Measurements from ENCODE around the gene TBL1X. TPM values are rescaled to one million over a fixed set of nuclear protein-coding genes. Genes with fewer than 3 reads are reported as not detected.

The TBL1X gene
- total RNA-seq, 1 experiment from 2014 or later: 17.6 TPM

GRCh38 chrX:9717376-9717775 is 252.5 kb downstream of the TBL1X start:
- CTCF ChIA-PET: no interaction called here
- no peaks in the 10 kb centered on the region for H3K36me3 ChIP-seq (ENCODE audit: low read depth)
- BruUV-seq (replicated peaks): no TSS peak
- H3K27me3 ChIP-seq (ENCODE audit: insufficient read depth, low read depth): no peaks in the 10 kb centered on the region
- H3K9me3 ChIP-seq (ENCODE audit: insufficient read depth, low read depth): no peaks in the 10 kb centered on the region
- no peak overlapping the region for H3K4me2 ChIP-seq
- no peaks in the 10 kb centered on the region for H3F3A ChIP-seq (ENCODE audit: insufficient read depth, low read depth)
- H3K4me1 ChIP-seq (replicated peaks; ENCODE audit: insufficient read depth): no peaks in the 10 kb centered on the region
- POLR2A ChIA-PET (ENCODE audit: unreplicated experiment): no interaction called here
- no peak overlapping the region for H3K4me3 ChIP-seq
- DNase-seq: no peak
- intact Hi-C loops (cut with micrococcal nuclease; ENCODE audit: unreplicated experiment): no loop called here
- no peak overlapping the region for H2AFZ ChIP-seq
- TF ChIP-seq EZH2 (IDR thresholded peaks at IDR 0.05; ENCODE audit: low read depth): no peak
- H3K9me2 ChIP-seq (ENCODE audit: insufficient read depth): no peaks in the 10 kb centered on the region
- no peaks in the 10 kb centered on the region for H4K20me1 ChIP-seq (ENCODE audit: insufficient read depth)
- H3K79me2 ChIP-seq (ENCODE audit: low read depth): no peaks in the 10 kb centered on the region
- no peak overlapping the region for H3K27ac ChIP-seq

- no peak for DNase-seq
These were observed 259.9 kb downstream of the TBL1X start for GRCh38 chrX:9724711-9725110.

GRCh38 chrX:9728261-9728660 is 263.4 kb downstream of the TBL1X start:
- H2AFZ ChIP-seq: no peak overlapping the region
- H3K4me2 ChIP-seq: no peak overlapping the region
- no peaks in the 10 kb centered on the region; the same call in 1 of the 2 replicates for H3K9me3 ChIP-seq (ENCODE audit: insufficient read depth, low read depth)
- H3K4me1 ChIP-seq (replicated peaks; ENCODE audit: insufficient read depth): no peaks in the 10 kb centered on the region
- BruUV-seq (replicated peaks): no TSS peak
- H3K4me3 ChIP-seq: no peak overlapping the region
- POLR2A ChIA-PET (ENCODE audit: unreplicated experiment): no interaction called here
- no peak for DNase-seq
- intact Hi-C loops (cut with micrococcal nuclease; ENCODE audit: unreplicated experiment): no loop called here
- no peaks in the 10 kb centered on the region for H4K20me1 ChIP-seq (ENCODE audit: insufficient read depth)
- TF ChIP-seq EZH2 (IDR thresholded peaks at IDR 0.05; ENCODE audit: low read depth): no peak
- no peak for TF ChIP-seq CTCF (conservative IDR thresholded peaks at IDR 0.05)
- H3K79me2 ChIP-seq (ENCODE audit: low read depth): no peaks in the 10 kb centered on the region
- no peaks in the 10 kb centered on the region for H3F3A ChIP-seq (ENCODE audit: insufficient read depth, low read depth)
- CTCF ChIA-PET: no interaction called here
- H3K9me2 ChIP-seq (ENCODE audit: insufficient read depth): no peaks in the 10 kb centered on the region
- no peak overlapping the region for H3K27ac ChIP-seq
- H3K27me3 ChIP-seq (ENCODE audit: insufficient read depth, low read depth): peaks cover 3% of the 10 kb centered on the region; the same call in 1 of the 2 replicates
- H3K36me3 ChIP-seq (ENCODE audit: low read depth): no peaks in the 10 kb centered on the region

More at GRCh38 chrX:9724711-9725110, 259.9 kb downstream of the TBL1X start:
- Histone ChIP-seq H4K20me1 (ENCODE audit: insufficient read depth) (no peaks in the 10 kb centered on the region), H3K27me3 (ENCODE audit: insufficient read depth, low read depth) (no peaks in the 10 kb centered on the region), H3F3A (ENCODE audit: insufficient read depth, low read depth) (no peaks in the 10 kb centered on the region), H3K27ac (no peak overlapping the region), H3K9me2 (ENCODE audit: insufficient read depth) (no peaks in the 10 kb centered on the region), H3K9me3 (ENCODE audit: insufficient read depth, low read depth) (no peaks in the 10 kb centered on the region; the same call in 1 of the 2 replicates), H3K4me3 (no peak overlapping the region), H3K36me3 (ENCODE audit: low read depth) (no peaks in the 10 kb centered on the region), H2AFZ (no peak overlapping the region), H3K79me2 (ENCODE audit: low read depth) (no peaks in the 10 kb centered on the region), H3K4me2 (no peak overlapping the region), H3K4me1 (replicated peaks; ENCODE audit: insufficient read depth) (no peaks in the 10 kb centered on the region)
- CTCF ChIA-PET: no interaction called here
- BruUV-seq (replicated peaks): no TSS peak
- intact Hi-C loops (cut with micrococcal nuclease; ENCODE audit: unreplicated experiment): no loop called here
- POLR2A ChIA-PET (ENCODE audit: unreplicated experiment): no interaction called here
- TF ChIP-seq EZH2 (IDR thresholded peaks at IDR 0.05; ENCODE audit: low read depth) (no peak), CTCF (conservative IDR thresholded peaks at IDR 0.05) (no peak)

All from PC-9 (cell line).